GM18858 (cell line): Measurements from ENCODE around the gene SLC35G1.
A peak's percentile ranks its signal among the peaks of the same experiment; 100 is the strongest.

ENCODE experiments used
- ATAC-seq: cut with Tn5 transposase; IDR thresholded peaks from one replicate; pipeline ENCODE4 v1.9.1; 2021; ENCODE audit not compliant: unreplicated experiment

SLC35G1 gene

GRCh38 chr10:93893646-93894515 lies at the start of gene SLC35G1:
TSS of gene SLC35G1 (plus strand) at chr10:93893978. CDS start at chr10:93894034, 56 bp downstream.
- ATAC-seq, result peak; percentile 90

GRCh38 chr10:93844979-93845626 lies 48.7 kb upstream of the SLC35G1 start:
- no peak for ATAC-seq

- no peak for ATAC-seq
Observed at GRCh38 chr10:93849593-93849992, 44.2 kb upstream of the SLC35G1 start.

- ATAC-seq, result no peak
Observed at GRCh38 chr10:93850031-93851015, 43.5 kb upstream of the SLC35G1 start.

- ATAC-seq, result no peak
Observed at GRCh38 chr10:93851169-93851568, 42.6 kb upstream of the SLC35G1 start.

GRCh38 chr10:93852476-93853095 lies 41.2 kb upstream of the SLC35G1 start:
- no peak for ATAC-seq

- no peak for ATAC-seq
Observed at GRCh38 chr10:93854975-93855374, 38.8 kb upstream of the SLC35G1 start.

GRCh38 chr10:93856349-93857145 lies 37.2 kb upstream of the SLC35G1 start:
- no peak for ATAC-seq

GRCh38 chr10:93859049-93859655 lies 34.6 kb upstream of the SLC35G1 start:
- ATAC-seq, result no peak

- ATAC-seq, result no peak
Observed at GRCh38 chr10:93861825-93862224, 32.0 kb upstream of the SLC35G1 start.

- no peak for ATAC-seq
Observed at GRCh38 chr10:93865794-93866425, 27.9 kb upstream of the SLC35G1 start.

GRCh38 chr10:93867525-93867924 lies 26.3 kb upstream of the SLC35G1 start:
- ATAC-seq, result no peak

GRCh38 chr10:93871671-93872204 lies 22.0 kb upstream of the SLC35G1 start:
- no peak for ATAC-seq

GRCh38 chr10:93872375-93873158 lies 21.2 kb upstream of the SLC35G1 start:
- no peak for ATAC-seq

GRCh38 chr10:93873420-93874115 lies 20.2 kb upstream of the SLC35G1 start:
- no peak for ATAC-seq

- no peak for ATAC-seq
Observed at GRCh38 chr10:93874309-93875031, 19.3 kb upstream of the SLC35G1 start.

- ATAC-seq, result no peak
Observed at GRCh38 chr10:93875032-93875358, 18.8 kb upstream of the SLC35G1 start.
